ENCODE results near the gene SYNRG.
"Not testable (repeated sequence)": the region's sequence is repeated elsewhere in the genome, so short reads cannot be mapped to it uniquely, and the experiment has no call there.

SYNRG gene

DNA sequence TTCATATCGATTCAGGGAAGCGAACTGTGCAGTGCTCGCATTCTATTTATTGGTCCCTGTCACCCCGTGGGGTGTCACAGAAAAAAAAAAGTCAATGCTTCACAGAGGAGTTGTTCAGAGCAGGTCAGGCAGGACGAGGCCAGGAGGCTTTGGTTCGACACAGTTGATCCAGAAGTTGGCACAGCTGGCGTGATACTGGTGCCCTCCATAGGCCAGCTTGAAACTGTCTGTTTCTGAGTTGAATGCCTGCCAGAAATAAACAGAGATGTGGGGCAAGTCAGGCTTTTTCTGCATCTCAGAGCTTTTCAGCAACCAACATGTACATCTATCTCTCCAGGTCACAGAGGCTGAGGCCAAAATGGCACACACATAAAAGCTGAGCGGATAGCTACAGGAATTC is 90.4 kb downstream of the SYNRG start:
- H3K9me3 ChIP-seq = no peaks in the 10 kb centered on the region
- in situ Hi-C loops (cut with MboI; ENCODE audit: low sequenced_read_pairs) = no loop called here
- H3K4me3 ChIP-seq = no peak overlapping the region
- no peaks in the 10 kb centered on the region for H3K27me3 ChIP-seq (ENCODE audit: low read depth)
- DNase-seq (ENCODE audit: low spot score in 2 of 2) = no peak
- peaks cover 6% of the 10 kb centered on the region for H3K4me1 ChIP-seq
- H3K36me3 ChIP-seq (replicated peaks) = peaks cover 11% of the 10 kb centered on the region

DNA sequence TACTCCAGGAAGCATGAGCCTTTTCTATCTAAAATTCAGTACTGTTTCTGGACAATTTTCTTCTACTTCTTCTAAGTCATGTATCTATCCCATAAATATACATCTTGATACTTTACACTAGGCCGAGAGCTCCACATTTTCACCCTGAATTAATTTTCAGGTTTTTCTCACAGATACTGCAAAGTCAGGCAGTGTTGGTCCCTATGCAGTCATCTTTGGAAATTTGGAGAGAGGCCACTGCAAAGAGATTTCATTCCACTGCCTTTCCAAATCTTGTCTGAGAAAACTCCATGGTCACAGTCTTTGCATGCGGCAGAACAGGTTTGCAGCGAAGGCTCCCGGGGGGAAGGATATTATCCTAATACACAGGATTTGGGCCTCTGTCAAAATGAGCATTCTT is 91.3 kb downstream of the SYNRG start:
- no peak for DNase-seq (ENCODE audit: low spot score in 2 of 2)
- H3K4me1 ChIP-seq = peaks cover 6% of the 10 kb centered on the region
- no peaks in the 10 kb centered on the region for H3K9me3 ChIP-seq
- in situ Hi-C loops (cut with MboI; ENCODE audit: low sequenced_read_pairs) = no loop called here
- peaks cover 17% of the 10 kb centered on the region for H3K36me3 ChIP-seq (replicated peaks)
- no peak overlapping the region for H3K4me3 ChIP-seq
- no peaks in the 10 kb centered on the region for H3K27me3 ChIP-seq (ENCODE audit: low read depth)

DNA sequence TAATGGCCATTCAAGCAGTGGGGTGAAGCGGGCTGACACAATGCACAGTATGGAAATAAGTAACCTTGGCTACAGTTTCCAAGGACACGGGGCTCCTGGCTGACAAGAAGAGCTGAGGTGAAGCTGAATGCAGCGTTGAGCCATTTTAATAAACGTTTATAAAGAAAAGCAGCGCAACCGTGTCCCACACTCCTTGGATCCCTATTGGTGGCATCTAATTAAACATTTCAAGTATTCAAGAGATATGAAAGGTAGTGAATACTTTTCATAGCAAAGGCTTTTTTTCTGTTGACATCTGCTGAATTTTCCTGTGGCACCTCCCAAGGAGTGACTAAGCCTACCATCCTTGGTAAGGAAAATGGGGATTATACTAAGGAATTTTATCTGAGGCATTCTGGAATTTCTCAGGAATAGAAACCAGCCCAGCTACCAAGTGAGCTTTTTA is 93.1 kb downstream of the SYNRG start:
- H3K36me3 ChIP-seq (replicated peaks) = peaks cover 26% of the 10 kb centered on the region
- no peaks in the 10 kb centered on the region for H3K9me3 ChIP-seq
- in situ Hi-C loops (cut with MboI; ENCODE audit: low sequenced_read_pairs) = no loop called here
- H3K4me3 ChIP-seq = no peak overlapping the region
- peak; percentile 40 to 56 for DNase-seq (ENCODE audit: low spot score in 2 of 2)
- peaks cover 6% of the 10 kb centered on the region for H3K4me1 ChIP-seq
- no peaks in the 10 kb centered on the region for H3K27me3 ChIP-seq (ENCODE audit: low read depth)

DNA sequence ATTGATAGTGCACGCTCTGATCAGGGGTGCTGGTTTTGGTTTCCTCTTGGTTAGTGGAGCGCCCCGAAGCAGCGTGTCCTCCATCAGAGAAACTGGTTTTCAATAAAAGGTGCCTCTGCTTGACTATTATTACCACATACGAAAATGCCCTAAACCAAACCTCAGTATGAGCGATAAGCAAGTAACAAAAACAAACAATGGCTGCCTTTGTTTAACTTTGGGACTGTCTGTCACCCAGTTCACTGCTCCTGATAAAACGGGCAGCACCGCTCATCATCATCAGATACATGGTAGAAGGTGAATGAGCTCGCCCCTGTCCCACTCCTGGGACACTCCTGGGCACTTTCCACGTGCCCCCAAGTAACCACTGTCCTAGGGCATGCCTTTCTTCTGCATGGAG is 95.5 kb downstream of the SYNRG start:
- peaks cover 22% of the 10 kb centered on the region for H3K36me3 ChIP-seq (replicated peaks)
- in situ Hi-C loops (cut with MboI; ENCODE audit: low sequenced_read_pairs) = no loop called here

DNA sequence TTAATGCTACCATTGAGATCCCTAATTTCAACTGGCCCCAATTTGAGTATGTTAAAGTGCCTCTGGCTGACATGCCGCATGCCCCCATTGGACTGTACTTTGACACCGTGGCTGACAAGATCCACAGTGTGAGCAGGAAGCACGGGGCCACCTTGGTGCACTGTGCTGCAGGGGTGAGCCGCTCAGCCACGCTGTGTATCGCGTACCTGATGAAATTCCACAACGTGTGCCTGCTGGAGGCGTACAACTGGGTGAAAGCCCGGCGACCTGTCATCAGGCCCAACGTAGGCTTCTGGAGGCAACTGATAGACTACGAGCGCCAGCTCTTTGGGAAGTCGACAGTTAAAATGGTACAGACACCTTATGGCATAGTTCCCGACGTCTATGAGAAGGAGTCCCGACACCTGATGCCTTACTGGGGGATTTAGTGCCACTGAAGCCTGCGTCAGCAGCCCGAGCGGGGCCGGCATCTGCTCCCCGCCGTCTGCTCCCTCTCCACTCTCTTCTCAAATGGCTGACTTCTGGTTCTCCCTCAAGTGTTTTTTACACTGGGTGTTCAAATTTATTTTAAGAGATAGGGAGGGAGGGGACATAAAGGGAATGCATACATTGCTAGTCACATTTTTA is 96.7 kb downstream of the SYNRG start:
- peaks cover 16% of the 10 kb centered on the region for H3K36me3 ChIP-seq (replicated peaks)
- no peaks in the 10 kb centered on the region for H3K9me3 ChIP-seq
- no peak overlapping the region for H3K4me3 ChIP-seq
- peaks cover 6% of the 10 kb centered on the region for H3K4me1 ChIP-seq
- in situ Hi-C loops (cut with MboI; ENCODE audit: low sequenced_read_pairs) = no loop called here
- DNase-seq (ENCODE audit: low spot score in 2 of 2) = no peak
- H3K27me3 ChIP-seq (ENCODE audit: low read depth) = no peaks in the 10 kb centered on the region

More for the DNA sequence above, 95.5 kb downstream of the SYNRG start:
- no peaks in the 10 kb centered on the region for H3K27me3 ChIP-seq (ENCODE audit: low read depth)
- H3K4me3 ChIP-seq = no peak overlapping the region
- no peak for DNase-seq (ENCODE audit: low spot score in 2 of 2)
- peaks cover 6% of the 10 kb centered on the region for H3K4me1 ChIP-seq
- H3K9me3 ChIP-seq = no peaks in the 10 kb centered on the region

DNA sequence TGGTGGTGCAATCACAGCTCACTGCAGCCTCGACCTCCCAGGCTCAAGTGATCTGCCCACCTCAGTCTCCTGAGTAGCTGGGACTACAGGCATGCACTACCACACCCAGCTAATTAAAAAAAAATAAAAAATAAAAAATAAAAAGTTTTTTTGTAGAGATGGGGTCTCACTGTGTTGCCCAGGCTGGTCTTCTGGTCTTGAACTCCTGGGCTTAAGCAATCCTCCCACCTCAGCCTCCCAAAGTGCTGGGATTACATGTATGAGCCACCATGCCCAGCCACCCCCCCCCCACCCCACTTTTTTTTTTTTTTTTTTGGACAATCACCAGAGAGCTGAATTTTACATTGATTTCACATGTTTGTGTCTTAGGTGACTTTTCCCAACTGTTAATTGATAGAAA is 97.6 kb downstream of the SYNRG start:
- in situ Hi-C loops (cut with MboI; ENCODE audit: low sequenced_read_pairs); H3K4me3 ChIP-seq; DNase-seq (ENCODE audit: low spot score in 2 of 2); H3K27me3 ChIP-seq (ENCODE audit: low read depth); H3K4me1 ChIP-seq; H3K9me3 ChIP-seq: not testable (repeated sequence)
- peaks cover 16% of the 10 kb centered on the region for H3K36me3 ChIP-seq (replicated peaks)

DNA sequence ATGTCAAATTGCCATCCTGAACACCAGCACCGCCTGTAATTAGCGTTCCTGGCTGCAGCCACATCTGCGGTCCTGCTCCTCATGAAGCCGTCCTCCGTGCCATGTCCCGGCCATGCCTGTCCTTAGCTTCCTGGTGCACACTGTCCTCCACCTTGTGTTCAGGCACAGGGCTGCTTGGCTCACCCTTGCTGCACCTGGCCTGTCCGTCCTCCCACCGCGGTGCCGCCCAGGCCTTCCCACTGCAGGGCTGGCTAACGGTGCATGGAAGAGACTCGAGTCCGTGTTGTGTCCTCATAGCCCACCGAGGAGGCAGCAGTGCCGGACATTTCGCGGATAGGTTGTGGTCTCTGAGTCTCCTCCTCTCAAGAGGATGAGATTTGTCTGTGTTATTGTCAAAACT is 99.2 kb downstream of the SYNRG start:
- in situ Hi-C loops (cut with MboI; ENCODE audit: low sequenced_read_pairs) = no loop called here
- peaks cover 16% of the 10 kb centered on the region for H3K36me3 ChIP-seq (replicated peaks)
- no peaks in the 10 kb centered on the region for H3K27me3 ChIP-seq (ENCODE audit: low read depth)
- H3K9me3 ChIP-seq = no peaks in the 10 kb centered on the region
- H3K4me1 ChIP-seq = no peaks in the 10 kb centered on the region
- no peak for DNase-seq (ENCODE audit: low spot score in 2 of 2)
- no peak overlapping the region for H3K4me3 ChIP-seq

GRCh38 chr17:37507111-37507510 is 102.1 kb downstream of the SYNRG start:
- no peaks in the 10 kb centered on the region for H3K4me1 ChIP-seq
- DNase-seq (ENCODE audit: low spot score in 2 of 2) = no peak
- H3K9me3 ChIP-seq = no peaks in the 10 kb centered on the region
- H3K36me3 ChIP-seq (replicated peaks) = peaks cover 2% of the 10 kb centered on the region
- no peak overlapping the region for H3K4me3 ChIP-seq
- no peaks in the 10 kb centered on the region for H3K27me3 ChIP-seq (ENCODE audit: low read depth)
- in situ Hi-C loops (cut with MboI; ENCODE audit: low sequenced_read_pairs) = no loop called here

- Histone ChIP-seq H3K4me3 (no peak overlapping the region), H3K27me3 (ENCODE audit: low read depth) (no peaks in the 10 kb centered on the region), H3K4me1 (no peaks in the 10 kb centered on the region), H3K9me3 (no peaks in the 10 kb centered on the region), H3K36me3 (replicated peaks) (no peaks in the 10 kb centered on the region)
- in situ Hi-C loops (cut with MboI; ENCODE audit: low sequenced_read_pairs) = no loop called here
- peak in 1 of 2 experiments; percentile 70 for DNase-seq (ENCODE audit: low spot score in 2 of 2)
These were observed 102.5 kb downstream of the SYNRG start for GRCh38 chr17:37506678-37507077.

- in situ Hi-C loops (cut with MboI; ENCODE audit: low sequenced_read_pairs) = no loop called here
- no peaks in the 10 kb centered on the region for H3K9me3 ChIP-seq
- no peak overlapping the region for H3K4me3 ChIP-seq
- no peaks in the 10 kb centered on the region; the same call in 1 of the 2 replicates for H3K36me3 ChIP-seq (replicated peaks)
- DNase-seq (ENCODE audit: low spot score in 2 of 2) = no peak
- H3K27me3 ChIP-seq (ENCODE audit: low read depth) = no peaks in the 10 kb centered on the region
- H3K4me1 ChIP-seq = no peaks in the 10 kb centered on the region; the same call in 1 of the 2 replicates
These were observed 103.9 kb downstream of the SYNRG start for GRCh38 chr17:37505333-37505732.

GRCh38 chr17:37503148-37503547 is 106.1 kb downstream of the SYNRG start:
- Histone ChIP-seq H3K9me3 (no peaks in the 10 kb centered on the region), H3K27me3 (ENCODE audit: low read depth) (no peaks in the 10 kb centered on the region), H3K4me1 (no peaks in the 10 kb centered on the region; the same call in 1 of the 2 replicates), H3K4me3 (no peak overlapping the region), H3K36me3 (replicated peaks) (no peaks in the 10 kb centered on the region; the same call in 1 of the 2 replicates)
- in situ Hi-C loops (cut with MboI; ENCODE audit: low sequenced_read_pairs) = no loop called here
- DNase-seq (ENCODE audit: low spot score in 2 of 2) = no peak

DNA sequence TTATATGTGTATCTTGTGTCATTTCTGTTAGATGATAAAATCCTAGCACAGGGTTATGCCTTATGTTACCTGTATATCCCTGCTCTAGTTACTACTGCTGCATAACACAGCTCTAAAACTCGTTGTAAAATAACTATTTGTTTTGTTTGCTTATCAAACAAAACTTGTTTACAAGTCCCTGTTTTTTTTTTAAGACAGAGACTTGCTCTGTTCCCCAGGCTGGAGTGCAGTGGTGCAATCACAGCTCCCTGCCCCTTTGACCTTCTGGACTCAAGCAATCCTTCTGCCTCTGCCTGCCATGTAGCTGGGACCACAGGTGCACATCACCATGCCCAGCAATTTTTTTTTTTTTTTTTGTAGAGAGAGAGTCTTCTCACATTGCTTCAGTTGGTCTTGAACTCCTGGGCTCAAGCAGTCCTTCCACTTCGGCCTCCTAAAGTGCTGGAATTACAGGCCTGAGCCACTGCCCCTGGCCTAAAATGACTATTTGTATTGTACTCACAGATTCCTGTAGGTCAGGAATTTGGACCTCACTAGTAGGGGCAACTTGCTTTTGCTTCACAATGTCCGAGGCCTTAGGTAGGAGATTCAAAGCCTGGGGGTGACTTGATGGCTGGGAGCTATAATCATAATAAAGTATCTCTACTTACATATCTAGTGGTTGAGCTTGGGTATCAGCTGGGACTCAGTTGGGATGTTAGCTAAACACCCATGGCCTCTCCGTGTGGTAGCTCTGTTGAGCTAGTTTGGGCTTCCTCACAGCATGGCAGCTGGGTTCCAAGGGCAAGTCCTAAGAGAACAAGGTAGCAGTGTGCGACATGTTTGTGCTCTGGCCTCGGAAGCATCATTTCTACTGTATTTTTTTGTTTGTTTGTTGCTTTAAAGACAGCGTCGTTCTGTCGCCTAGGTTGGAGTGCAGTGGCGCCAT is 106.9 kb downstream of the SYNRG start:
- in situ Hi-C loops (cut with MboI; ENCODE audit: low sequenced_read_pairs) = no loop called here

DNA sequence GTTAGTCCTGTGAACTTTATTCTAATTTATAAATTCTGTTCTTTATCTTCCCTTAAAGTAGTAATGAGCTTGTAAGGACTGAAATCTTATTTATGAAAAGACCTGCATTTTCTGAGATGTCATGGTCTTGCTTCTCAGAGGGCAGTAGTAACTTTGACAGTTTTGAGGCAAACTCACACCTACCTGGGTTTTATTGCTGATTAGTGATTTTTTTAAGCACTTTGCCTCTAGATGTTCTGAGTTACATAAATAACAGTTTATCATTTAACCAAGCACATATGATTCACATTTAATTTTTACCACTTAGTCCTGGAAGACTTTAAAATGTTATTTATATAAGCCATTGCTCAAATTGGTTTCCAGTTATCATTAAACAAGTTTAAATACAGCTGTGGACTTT is 108.8 kb downstream of the SYNRG start:
- Histone ChIP-seq H3K36me3 (replicated peaks) (no peaks in the 10 kb centered on the region; the same call in 1 of the 2 replicates), H3K9me3 (no peaks in the 10 kb centered on the region), H3K27me3 (ENCODE audit: low read depth) (no peaks in the 10 kb centered on the region), H3K4me3 (no peak overlapping the region), H3K4me1 (peaks cover under 1% of the 10 kb centered on the region)
- no peak for DNase-seq (ENCODE audit: low spot score in 2 of 2)
- in situ Hi-C loops (cut with MboI; ENCODE audit: low sequenced_read_pairs) = no loop called here

More for the DNA sequence above, 106.9 kb downstream of the SYNRG start:
- Histone ChIP-seq H3K27me3 (ENCODE audit: low read depth) (no peaks in the 10 kb centered on the region), H3K36me3 (replicated peaks) (no peaks in the 10 kb centered on the region; the same call in 1 of the 2 replicates), H3K9me3 (no peaks in the 10 kb centered on the region), H3K4me3 (no peak overlapping the region), H3K4me1 (no peaks in the 10 kb centered on the region; the same call in 1 of the 2 replicates)
- DNase-seq (ENCODE audit: low spot score in 2 of 2) = no peak

GRCh38 chr17:37494971-37495370 is 114.2 kb downstream of the SYNRG start:
- DNase-seq (ENCODE audit: low spot score in 2 of 2) = peak; percentile 37 to 71
- Histone ChIP-seq H3K27me3 (ENCODE audit: low read depth) (no peaks in the 10 kb centered on the region), H3K9me3 (no peaks in the 10 kb centered on the region), H3K4me1 (peaks cover 25% of the 10 kb centered on the region), H3K36me3 (replicated peaks) (no peaks in the 10 kb centered on the region), H3K4me3 (no peak overlapping the region)
- in situ Hi-C loops (cut with MboI; ENCODE audit: low sequenced_read_pairs) = no loop called here

Data from HAP-1 (cell line).